Sigmoid colon (tissue), 4 donors: Measurements from ENCODE around the gene ALX4.

ENCODE experiments used
- CTCF ChIP-seq, 4 experiments: fragments of 450-650 bp in 3 of 4; fragments of 200-600 bp in 1 of 4; IDR thresholded peaks; one replicate each; pipeline ENCODE4 v1.5.1; 2016 to 2019; ENCODE audit warnings: antibody characterized with exemption in 4 of 4, mild to moderate bottlenecking in 3 of 4, moderate library complexity in 2 of 4
- EP300 ChIP-seq, 4 donors: sonication (generic); formaldehyde crosslinking; IDR thresholded peaks; one replicate each; pipeline ENCODE4 v1.6.1; 2017; ENCODE audit warnings: antibody characterized with exemption in 4 of 4

- TF ChIP-seq CTCF (IDR thresholded peaks at IDR 0.05) (no peak), EP300 (IDR thresholded peaks at IDR 0.05) (no peak)
These were observed 939 bp downstream of the ALX4 start for GRCh38 chr11:44308923-44309477.
